Measurements from ENCODE around the gene SGO2. TPM values are rescaled to one million over a fixed set of nuclear protein-coding genes. Genes with fewer than 3 reads are reported as not detected.

The SGO2 gene
- total RNA-seq, 4 donors from 2014 or later, result 1.6 to 5.2 (median 3.2) TPM

DNA sequence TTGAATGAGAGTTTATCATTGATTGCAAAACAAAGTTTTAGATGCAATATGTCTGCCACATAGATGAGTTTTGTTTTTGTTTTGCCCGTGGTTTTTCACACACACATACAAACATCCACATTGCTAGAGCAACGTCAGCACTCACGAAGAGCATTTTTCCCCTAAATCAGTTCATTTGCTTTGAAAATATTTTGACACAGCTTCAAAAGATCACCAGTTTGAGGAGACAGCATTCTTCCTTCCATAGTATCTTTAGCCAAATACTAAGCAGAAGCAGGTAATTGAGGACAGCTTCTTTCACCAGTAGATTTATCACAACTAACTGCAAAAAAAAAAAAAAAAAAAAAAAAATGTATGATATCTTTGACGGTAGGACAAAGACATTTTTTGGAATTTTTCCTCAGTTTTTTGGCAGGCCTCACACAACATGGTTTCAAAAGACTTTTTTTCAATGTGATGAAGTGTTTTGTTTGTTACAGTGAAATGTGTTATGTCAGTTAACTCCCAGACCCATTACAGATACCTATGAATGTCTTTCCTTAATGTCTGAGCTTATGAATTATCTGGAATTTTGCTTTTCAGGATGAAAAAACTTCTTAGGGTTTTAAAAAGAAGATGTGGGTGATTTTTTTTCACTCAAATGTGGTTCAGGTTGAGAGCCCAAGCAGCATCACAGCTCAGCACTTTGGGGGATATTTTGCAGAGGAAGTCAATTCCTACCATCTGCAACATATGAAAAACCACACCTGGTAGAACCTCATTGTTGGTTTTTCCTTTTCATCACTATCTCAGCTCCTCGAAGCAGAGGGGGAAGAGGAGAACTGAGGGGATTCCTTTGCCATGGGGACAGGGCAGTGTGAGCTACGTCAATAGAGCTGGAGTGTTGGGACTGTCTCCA, 91.4 kb downstream of the SGO2 start:
- DNase-seq, result no peak
- intact Hi-C loops (cut with DNase I), result no loop called here
- no peaks in the 10 kb centered on the region for H3K27me3 ChIP-seq
- no peak overlapping the region for H3K27ac ChIP-seq
- WGBS, 2 donors, result 66 to 73% methylated on average over 6 of the region's 6 CpGs
- no peaks in the 10 kb centered on the region for H3K4me1 ChIP-seq
- H3K4me3 ChIP-seq (replicated peaks in 1 of 3), result no peak overlapping the region
- H3K9me3 ChIP-seq, result no peaks in the 10 kb centered on the region
- H3K36me3 ChIP-seq, result no peaks in the 10 kb centered on the region
- TF ChIP-seq, protein P1, sequence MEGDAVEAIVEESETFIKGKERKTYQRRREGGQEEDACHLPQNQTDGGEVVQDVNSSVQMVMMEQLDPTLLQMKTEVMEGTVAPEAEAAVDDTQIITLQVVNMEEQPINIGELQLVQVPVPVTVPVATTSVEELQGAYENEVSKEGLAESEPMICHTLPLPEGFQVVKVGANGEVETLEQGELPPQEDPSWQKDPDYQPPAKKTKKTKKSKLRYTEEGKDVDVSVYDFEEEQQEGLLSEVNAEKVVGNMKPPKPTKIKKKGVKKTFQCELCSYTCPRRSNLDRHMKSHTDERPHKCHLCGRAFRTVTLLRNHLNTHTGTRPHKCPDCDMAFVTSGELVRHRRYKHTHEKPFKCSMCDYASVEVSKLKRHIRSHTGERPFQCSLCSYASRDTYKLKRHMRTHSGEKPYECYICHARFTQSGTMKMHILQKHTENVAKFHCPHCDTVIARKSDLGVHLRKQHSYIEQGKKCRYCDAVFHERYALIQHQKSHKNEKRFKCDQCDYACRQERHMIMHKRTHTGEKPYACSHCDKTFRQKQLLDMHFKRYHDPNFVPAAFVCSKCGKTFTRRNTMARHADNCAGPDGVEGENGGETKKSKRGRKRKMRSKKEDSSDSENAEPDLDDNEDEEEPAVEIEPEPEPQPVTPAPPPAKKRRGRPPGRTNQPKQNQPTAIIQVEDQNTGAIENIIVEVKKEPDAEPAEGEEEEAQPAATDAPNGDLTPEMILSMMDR (IDR thresholded peaks at IDR 0.05), result no peak
- no peak for TF ChIP-seq POLR2A (IDR thresholded peaks at IDR 0.05)

- Histone ChIP-seq H3K9me3 (no peaks in the 10 kb centered on the region), H3K4me1 (no peaks in the 10 kb centered on the region), H3K27ac (no peak overlapping the region), H3K36me3 (no peaks in the 10 kb centered on the region), H3K27me3 (no peaks in the 10 kb centered on the region), H3K4me3 (replicated peaks in 1 of 3) (no peak overlapping the region)
- TF ChIP-seq, protein P1 (IDR thresholded peaks at IDR 0.05), result no peak
- no peak for TF ChIP-seq POLR2A (IDR thresholded peaks at IDR 0.05)
- intact Hi-C loops (cut with DNase I), result no loop called here
- no peak for DNase-seq
- 71 to 87% methylated on average over 3 of the region's 3 CpGs for WGBS, 2 donors
These were observed 92.0 kb downstream of the SGO2 start for GRCh38 chr2:200618054-200618419.

DNA sequence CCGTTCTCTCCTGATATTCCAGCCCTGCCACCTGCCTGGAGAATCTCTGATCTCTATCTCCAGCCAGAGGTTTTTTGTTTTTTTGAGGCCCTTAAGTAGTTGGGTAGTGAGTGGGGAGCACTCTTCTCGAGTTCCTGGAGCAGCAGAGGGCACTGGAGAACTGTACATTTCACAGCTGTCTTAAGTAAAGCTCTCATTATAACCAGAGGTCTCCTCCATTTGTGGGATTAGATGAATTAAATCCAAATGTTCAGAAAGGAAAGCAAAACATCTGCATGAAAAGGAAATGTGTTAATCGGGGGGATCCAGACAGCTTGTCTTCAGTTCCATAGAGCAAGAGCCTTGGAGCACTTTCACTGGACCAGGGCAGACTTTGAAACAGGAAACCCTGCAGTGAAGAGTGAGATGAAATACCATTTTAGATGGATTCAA, 92.6 kb downstream of the SGO2 start:
- no peak overlapping the region for H3K27ac ChIP-seq
- intact Hi-C loops (cut with DNase I), result no loop called here
- WGBS, 2 donors, result 19 to 25% methylated on average over 3 of the region's 3 CpGs

GRCh38 chr2:200619279-200619678, 93.3 kb downstream of the SGO2 start:
- WGBS, 2 donors, result 42 to 54% methylated on average over 2 of the region's 2 CpGs
- no peaks in the 10 kb centered on the region for H3K9me3 ChIP-seq
- H3K36me3 ChIP-seq, result no peaks in the 10 kb centered on the region
- no peaks in the 10 kb centered on the region for H3K4me1 ChIP-seq
- H3K27me3 ChIP-seq, result no peaks in the 10 kb centered on the region
- peak; percentile 24 to 34 for DNase-seq
- H3K4me3 ChIP-seq (replicated peaks in 1 of 3), result no peak overlapping the region
- no peak overlapping the region for H3K27ac ChIP-seq
- no peak for TF ChIP-seq POLR2A (IDR thresholded peaks at IDR 0.05)
- TF ChIP-seq, protein P1 (IDR thresholded peaks at IDR 0.05), result no peak
- intact Hi-C loops (cut with DNase I), result no loop called here

More for the DNA sequence above, 92.6 kb downstream of the SGO2 start:
- no peak for DNase-seq
- TF ChIP-seq, protein P1 (IDR thresholded peaks at IDR 0.05), result no peak
- no peak for TF ChIP-seq POLR2A (IDR thresholded peaks at IDR 0.05)
- Histone ChIP-seq H3K4me3 (replicated peaks in 1 of 3) (no peak overlapping the region), H3K27me3 (no peaks in the 10 kb centered on the region), H3K4me1 (no peaks in the 10 kb centered on the region), H3K36me3 (no peaks in the 10 kb centered on the region), H3K9me3 (no peaks in the 10 kb centered on the region)
